Measurements from ENCODE around the gene MAGEB6B.
"Not testable (repeated sequence)": the region's sequence is repeated elsewhere in the genome, so short reads cannot be mapped to it uniquely, and the experiment has no call there.

MAGEB6B gene, protein sequence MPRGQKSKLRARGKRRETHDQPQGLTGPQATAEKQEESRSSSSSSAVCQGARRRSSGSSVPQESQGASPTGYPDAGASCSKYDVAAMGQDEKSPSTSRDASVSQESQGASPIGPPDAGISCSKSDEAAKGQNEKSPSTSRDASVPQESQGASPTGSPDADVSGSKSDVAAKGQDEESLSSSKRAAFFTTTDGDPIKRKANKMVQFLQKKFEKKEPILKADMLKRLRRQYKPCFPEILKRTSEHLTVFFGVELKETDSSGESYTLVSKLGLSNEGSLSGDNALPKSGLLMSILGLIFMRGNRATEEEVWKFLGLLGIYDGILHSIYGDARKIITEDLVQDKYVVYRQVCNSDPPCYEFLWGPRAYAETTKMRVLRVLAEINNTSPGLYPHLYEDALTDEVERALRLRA

DNA sequence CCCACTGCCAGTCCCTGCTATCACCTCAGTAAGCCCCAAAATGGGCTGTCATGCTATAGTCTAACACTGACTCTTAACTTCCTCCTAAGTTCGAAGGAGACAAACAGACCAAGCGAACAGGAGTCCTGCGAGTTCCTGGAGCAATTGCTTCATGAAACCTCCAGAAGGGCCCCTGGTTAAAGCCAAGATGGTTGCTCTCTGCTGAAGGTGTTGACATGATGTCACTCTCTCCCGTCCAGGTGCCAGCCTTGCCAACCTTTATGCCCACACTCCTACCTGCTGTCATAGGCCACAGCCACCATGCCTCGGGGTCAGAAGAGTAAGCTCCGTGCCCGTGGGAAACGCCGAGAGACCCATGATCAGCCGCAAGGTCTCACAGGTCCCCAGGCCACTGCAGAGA is at the start of gene MAGEB6B:
MAGEB6B (plus strand) TSS at position 301 of the 400 bp plus-strand sequence; CDS start at position 301, 0 bp downstream.
- no peak for DNase-seq

DNA sequence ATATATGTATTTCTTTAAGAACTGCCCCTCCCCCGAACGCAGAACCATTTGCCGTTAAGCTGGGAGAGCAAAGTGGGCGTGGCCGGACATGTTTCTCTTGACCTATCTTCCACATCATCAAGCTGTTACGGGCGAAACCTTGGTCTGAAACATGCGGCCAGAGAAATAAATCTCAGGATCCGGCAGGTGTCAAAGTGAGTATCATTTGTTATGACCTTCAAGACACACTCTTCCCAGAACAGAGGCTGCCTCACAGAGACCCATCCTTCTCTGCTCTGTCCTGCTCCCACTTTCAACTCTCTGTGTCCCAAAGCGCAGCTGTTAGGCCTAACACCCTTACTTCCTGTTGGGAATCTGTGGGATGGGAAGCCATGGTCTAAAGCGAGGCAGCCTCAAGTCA is 22.1 kb upstream of the MAGEB6B start, which contains the start of gene MAGEB18:
MAGEB18 (plus strand) TSS at position 70 of the 400 bp plus-strand sequence. CDS start 643 bp downstream, outside the sequence.
- no peak for DNase-seq

DNA sequence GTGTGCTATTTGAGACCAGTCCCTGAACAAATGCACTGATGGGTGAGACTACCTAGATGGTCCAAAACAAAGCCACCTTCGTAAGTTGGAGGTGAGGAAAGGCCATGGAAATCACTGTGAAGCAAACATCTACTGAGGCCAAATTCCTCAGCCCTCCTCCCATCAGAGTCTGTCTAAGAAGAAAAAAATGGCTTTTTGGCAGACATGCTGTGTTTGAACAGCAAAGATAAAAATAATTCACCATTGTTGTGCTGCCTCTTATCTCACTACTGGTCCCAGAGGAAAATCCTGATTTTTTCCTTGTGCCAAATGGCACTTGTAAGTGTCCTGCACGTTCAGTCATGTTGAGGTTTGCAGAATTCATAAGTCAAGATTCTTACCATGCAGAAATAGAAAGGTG is 14.4 kb upstream of the MAGEB6B start:
- no peak for DNase-seq

DNA sequence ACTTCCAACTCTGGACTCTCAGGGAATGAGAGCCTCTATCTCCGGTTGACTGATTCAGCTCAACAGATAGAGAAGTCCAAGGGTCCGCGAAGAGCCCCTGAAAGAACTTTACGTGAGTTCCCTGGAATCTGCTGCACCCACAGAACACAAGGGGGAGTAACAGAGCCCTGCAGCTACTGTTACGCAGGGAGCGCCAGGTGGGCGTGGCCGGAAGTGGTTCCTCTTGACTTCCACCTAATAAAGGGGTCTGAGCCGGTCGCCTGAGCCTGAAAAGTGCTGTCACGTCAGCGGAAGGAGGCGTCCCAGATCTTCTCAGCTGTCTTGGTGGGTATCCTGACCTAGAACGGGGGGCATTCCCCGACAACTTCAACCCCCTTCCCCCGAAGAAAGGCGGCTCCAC is 31.8 kb downstream of the MAGEB6B start, which contains the start of gene MAGEB6:
MAGEB6 (plus strand) TSS at position 237 of the 400 bp plus-strand sequence. CDS start 1,407 bp downstream, outside the sequence.
- no peak for DNase-seq

DNA sequence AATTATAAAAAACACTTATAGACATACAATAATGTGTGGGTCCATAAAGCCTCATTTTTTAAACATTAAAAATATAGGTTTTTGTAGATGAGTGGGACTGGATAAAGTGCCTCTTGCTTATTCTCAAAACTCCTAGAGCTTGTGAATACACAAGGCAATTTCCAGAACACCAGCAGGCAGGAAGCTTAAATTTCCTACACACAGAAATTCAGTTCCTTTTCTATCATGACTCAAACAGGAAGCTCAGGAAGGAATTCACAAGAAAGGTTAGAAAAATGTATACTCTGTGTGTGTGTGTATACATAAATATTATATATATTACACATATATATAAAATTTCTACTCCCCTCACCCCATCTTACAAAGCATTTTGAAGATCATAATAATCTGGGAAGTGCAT is 43.2 kb downstream of the MAGEB6B start:
- DNase-seq = no peak

DNA sequence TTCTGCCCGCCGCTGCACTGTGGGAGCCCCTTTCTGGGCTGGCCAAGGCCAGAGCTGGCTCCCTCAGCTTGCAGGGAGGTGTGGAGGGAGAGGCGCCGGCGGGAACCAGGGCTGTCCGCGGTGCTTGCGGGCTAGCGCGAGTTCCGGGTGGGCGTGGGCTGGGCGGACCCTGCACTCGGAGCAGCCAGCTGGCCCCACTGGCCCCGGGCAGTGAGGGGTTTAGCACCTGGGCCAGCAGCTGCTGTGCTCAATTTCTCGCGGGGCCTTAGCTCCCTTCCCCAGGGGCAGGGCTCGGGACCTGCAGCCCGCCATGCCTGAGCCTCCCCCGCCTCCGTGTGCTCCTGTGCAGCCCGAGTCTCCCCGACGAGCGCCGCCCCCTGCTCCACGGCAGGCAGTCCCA is 44.3 kb downstream of the MAGEB6B start:
- DNase-seq = not testable (repeated sequence)

DNA sequence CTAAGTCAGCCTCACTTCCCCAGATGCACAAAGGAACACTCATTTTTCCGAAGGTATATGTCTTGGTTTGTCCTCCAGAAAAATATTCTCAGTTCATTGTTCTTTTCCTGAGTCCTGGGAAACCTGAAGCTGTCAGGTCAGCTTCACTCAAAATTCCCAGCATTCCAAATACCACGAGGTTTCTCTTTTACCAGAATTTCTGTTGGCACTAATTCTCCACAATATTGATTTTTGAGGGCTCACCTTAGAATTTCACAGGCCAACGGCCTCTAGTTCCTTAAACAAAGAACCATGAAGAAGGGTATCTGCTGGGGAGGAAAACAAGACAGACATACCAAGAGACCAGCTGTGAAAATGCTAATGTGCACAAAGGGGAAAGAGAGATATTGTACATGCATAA is 47.6 kb downstream of the MAGEB6B start:
- DNase-seq = no peak

Measured in EL (cell line).